Thyroid gland (tissue), 4 donors: Measurements from ENCODE around the gene NDUFA11. TPM values are rescaled to one million over a fixed set of nuclear protein-coding genes. Genes with fewer than 3 reads are reported as not detected.

Experiments
- DNase-seq, 2 donors: peaks; one replicate each; pipeline ENCODE4 v3.0.0-alpha.2; 2019
- H3K27ac ChIP-seq, 3 donors: fragments of 200-600 bp; sonication (generic); 1 replicate in 2 of 3; 2 replicates in 1 of 3; pipeline ENCODE4 v1.5.1; 2016 to 2019; ENCODE audit warnings: mild to moderate bottlenecking in 1 of 3, moderate library complexity in 1 of 3
- H3K27me3 ChIP-seq: fragments of 200-600 bp; sonication (generic); one replicate; pipeline ENCODE4 v1.5.1; 2019
- H3K36me3 ChIP-seq, 2 donors: fragments of 200-600 bp; sonication (generic); one replicate each; pipeline ENCODE4 v1.5.1; 2016 to 2019
- H3K4me1 ChIP-seq, 2 donors: fragments of 200-600 bp; sonication (generic); one replicate each; pipeline ENCODE4 v1.5.1; 2017 to 2019
- H3K4me3 ChIP-seq, 3 donors: fragments of 200-600 bp; sonication (generic); replicated peaks in 1 of 3; 1 replicate in 2 of 3; 2 replicates in 1 of 3; pipeline ENCODE4 v1.5.1; 2016; ENCODE audit warnings: mild to moderate bottlenecking in 1 of 3
- H3K9me3 ChIP-seq: fragments of 200-600 bp; sonication (generic); one replicate; pipeline ENCODE4 v1.5.1; 2017
- POLR2A ChIP-seq, 2 donors: fragments of 450-650 bp; IDR thresholded peaks; one replicate each; pipeline ENCODE4 v1.6.1; 2017; ENCODE audit warnings: antibody characterized with exemption in 2 of 2, mild to moderate bottlenecking in 2 of 2, moderate library complexity in 1 of 2
- WGBS, 2 donors: methylation state at CpG; one replicate each; pipeline ENCODE4 v1.1.5; 2017; 5-methylcytosine and 5-hydroxymethylcytosine counted together
- intact Hi-C: fragments of 100-400 bp; cut with DNase I; formaldehyde crosslinking; loops from one replicate; pipeline ENCODE4 v1.15.1; 2023
- total RNA-seq, 4 donors: library from RNA; depleted of rRNA; stranded (reverse); fragments of >200 nt; gene quantifications; one replicate each; pipeline ENCODE4 v1.2.3, GENCODE V29; 2016
- TF ChIP-seq, protein P1 (sequence below), 6 experiments: fragments of 200-600 bp in 3 of 6; fragments of 450-650 bp in 3 of 6; sonication (generic) in 3 of 6; IDR thresholded peaks; one replicate each; pipeline ENCODE4 v1.5.1; 2016 to 2019; ENCODE audit warnings: antibody characterized with exemption in 6 of 6, mild to moderate bottlenecking in 2 of 6, inconsistent platforms in 1 of 6, moderate library complexity in 1 of 6

NDUFA11 gene
- total RNA-seq, 4 donors from 2014 or later, result 115 to 325 (median 195) TPM

DNA sequence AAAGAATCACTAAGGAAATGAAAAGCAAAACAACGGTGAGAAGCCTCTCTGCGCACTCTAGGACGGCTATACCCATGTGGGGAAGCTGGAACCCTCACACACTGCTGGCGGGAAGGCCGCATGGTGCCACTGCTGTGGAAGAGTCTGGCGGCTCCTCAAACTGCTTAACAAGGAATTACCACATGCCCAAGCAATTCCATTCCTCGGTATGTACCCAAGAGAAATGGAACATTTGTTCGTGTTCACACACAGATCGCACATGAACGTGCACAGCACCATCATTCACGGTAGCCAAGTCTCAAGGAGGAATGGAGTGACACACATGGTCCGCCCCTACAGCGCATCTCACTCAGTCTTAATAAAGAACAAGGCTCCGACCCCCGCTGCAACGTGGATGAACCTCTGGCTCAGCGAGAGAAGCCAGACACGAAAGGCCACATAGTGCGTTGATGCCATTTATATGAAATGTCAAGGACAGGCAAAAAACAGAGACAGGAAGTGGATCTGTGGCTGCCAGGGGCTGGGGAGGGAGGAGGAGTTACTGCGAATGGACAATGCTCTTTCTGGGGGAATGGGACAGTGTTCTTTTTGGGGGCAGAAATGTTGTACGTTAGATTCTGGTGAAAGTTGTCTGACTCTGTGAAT, 18.0 kb upstream of the NDUFA11 start:
- H3K27ac ChIP-seq, result no peak overlapping the region
- H3K9me3 ChIP-seq, result no peaks in the 10 kb centered on the region
- H3K4me3 ChIP-seq, result no peak overlapping the region
- peaks cover 61 to 79% of the 10 kb centered on the region in 2 donors for H3K36me3 ChIP-seq
- no peak for TF ChIP-seq POLR2A (IDR thresholded peaks at IDR 0.05)
- TF ChIP-seq, protein P1, sequence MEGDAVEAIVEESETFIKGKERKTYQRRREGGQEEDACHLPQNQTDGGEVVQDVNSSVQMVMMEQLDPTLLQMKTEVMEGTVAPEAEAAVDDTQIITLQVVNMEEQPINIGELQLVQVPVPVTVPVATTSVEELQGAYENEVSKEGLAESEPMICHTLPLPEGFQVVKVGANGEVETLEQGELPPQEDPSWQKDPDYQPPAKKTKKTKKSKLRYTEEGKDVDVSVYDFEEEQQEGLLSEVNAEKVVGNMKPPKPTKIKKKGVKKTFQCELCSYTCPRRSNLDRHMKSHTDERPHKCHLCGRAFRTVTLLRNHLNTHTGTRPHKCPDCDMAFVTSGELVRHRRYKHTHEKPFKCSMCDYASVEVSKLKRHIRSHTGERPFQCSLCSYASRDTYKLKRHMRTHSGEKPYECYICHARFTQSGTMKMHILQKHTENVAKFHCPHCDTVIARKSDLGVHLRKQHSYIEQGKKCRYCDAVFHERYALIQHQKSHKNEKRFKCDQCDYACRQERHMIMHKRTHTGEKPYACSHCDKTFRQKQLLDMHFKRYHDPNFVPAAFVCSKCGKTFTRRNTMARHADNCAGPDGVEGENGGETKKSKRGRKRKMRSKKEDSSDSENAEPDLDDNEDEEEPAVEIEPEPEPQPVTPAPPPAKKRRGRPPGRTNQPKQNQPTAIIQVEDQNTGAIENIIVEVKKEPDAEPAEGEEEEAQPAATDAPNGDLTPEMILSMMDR (IDR thresholded peaks at IDR 0.05), result no peak
- WGBS, 2 donors, result 87 to 96% methylated on average over 21 of the region's 21 CpGs
- no peaks in the 10 kb centered on the region for H3K27me3 ChIP-seq
- intact Hi-C loops, result no loop called here
- peaks cover 4 to 8% of the 10 kb centered on the region in 2 donors for H3K4me1 ChIP-seq
- no peak for DNase-seq

DNA sequence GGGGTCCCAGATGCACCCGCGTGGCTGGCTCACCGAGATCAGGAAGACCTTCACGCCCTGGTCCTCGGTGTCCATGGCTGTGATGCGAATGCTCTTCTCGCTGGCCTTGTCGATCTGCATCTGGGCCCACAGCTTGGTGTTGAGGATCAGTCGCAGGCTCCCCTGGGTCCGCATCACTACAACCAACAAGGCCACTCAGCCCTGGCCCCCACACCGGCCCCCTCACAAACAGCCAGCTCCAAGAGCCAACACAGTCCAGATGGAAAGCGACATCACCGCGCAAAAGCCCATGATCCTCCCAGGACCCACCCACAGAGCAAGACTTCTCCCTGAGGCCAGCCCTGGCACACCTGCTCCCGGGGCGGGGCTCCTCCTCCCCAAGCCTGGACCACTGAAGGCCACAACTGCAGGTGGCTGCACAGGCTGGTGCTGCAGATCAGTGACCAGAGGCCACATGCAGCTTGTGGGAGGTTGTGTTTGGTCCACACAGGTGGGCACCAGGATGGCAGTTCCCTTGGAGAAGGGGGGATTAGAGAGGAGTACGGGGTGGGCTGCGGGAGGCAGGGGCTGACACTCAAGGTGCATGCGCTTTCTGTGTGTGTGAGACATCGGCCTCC, 15.0 kb upstream of the NDUFA11 start:
- WGBS, 2 donors, result 95 to 97% methylated on average over 11 to 17 of the region's 20 CpGs
- DNase-seq, result no peak
- no peak overlapping the region for H3K4me3 ChIP-seq
- H3K27me3 ChIP-seq, result no peaks in the 10 kb centered on the region
- TF ChIP-seq POLR2A (IDR thresholded peaks at IDR 0.05), result no peak
- H3K27ac ChIP-seq, result no peak overlapping the region
- no peaks in the 10 kb centered on the region for H3K9me3 ChIP-seq
- H3K4me1 ChIP-seq, result peaks cover 26 to 29% of the 10 kb centered on the region in 2 donors
- intact Hi-C loops, result no loop called here
- H3K36me3 ChIP-seq, result peaks cover 46 to 59% of the 10 kb centered on the region in 2 donors

DNA sequence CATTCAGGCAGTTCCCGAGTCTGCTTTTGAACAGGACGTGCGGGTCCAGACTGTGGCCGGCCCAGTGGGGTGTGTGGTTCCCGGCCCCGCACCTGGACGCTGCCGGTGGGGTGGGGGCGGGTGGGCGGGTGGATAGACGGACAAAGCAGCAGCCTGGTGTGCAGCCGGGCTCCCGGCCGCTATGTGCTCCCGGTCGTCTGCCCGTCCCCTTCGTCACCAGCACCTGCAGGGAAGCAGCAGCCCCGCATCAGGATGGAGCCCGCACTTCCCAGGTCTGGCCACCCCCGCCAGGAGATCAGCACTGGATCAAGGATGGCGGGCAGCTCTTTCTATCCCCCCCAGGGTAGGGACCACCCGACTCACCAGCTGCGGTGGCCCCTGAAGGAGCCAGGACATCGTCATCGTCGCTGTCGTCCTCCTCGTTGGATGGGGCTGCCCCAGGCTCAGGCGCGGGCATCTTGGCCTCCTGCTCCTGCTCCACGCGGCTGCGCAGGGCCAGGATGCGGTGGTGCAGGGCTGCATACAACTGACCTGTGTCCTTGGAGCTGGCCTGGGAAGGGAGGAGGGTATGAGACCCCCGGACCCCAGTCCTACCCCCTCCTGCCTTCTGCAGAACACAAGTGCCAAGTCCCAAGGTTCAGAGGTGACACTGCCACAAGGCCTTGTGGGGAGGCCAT, 14.0 kb upstream of the NDUFA11 start:
- H3K9me3 ChIP-seq, result no peaks in the 10 kb centered on the region
- H3K36me3 ChIP-seq, result peaks cover 36 to 51% of the 10 kb centered on the region in 2 donors
- no peak for DNase-seq
- no peak overlapping the region for H3K4me3 ChIP-seq
- TF ChIP-seq POLR2A (IDR thresholded peaks at IDR 0.05), result no peak
- TF ChIP-seq, protein P1 (IDR thresholded peaks at IDR 0.05), result no peak
- no peak overlapping the region for H3K27ac ChIP-seq
- H3K27me3 ChIP-seq, result no peaks in the 10 kb centered on the region
- 96 to 98% methylated on average over 9 to 31 of the region's 36 CpGs for WGBS, 2 donors
- H3K4me1 ChIP-seq, result peaks cover 26 to 30% of the 10 kb centered on the region in 2 donors
- intact Hi-C loops, result no loop called here

DNA sequence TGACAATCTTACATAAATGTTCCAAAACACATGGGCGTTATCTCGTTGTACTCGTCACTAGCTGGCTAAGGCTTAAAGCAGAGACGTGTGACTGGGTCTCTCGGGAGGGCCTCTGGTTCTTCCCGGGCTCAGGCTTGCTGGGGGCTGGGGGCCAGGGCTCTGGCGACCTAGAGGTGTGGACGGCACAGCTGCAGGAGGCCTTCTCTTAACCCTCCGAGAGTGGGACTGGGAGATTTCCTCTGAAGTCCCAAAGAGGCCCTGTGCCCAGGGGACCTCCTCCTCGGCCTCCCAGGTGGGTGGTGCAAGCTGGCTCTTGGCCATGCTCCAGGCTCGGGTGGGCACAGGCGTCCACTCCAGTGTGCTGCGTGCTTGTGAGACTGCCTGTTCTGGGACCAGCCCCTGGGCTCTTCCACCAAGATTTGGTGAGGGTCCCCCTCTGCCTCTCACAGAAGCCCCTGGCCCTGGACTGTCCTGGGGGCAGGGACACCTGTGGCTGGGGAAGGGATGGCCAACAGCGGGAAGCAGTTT, 12.7 kb upstream of the NDUFA11 start:
- no peak for DNase-seq
- Histone ChIP-seq H3K27ac (peak overlapping the region in 2 of 3 donors; percentile 67 to 89), H3K27me3 (no peaks in the 10 kb centered on the region), H3K36me3 (peaks cover 31 to 47% of the 10 kb centered on the region in 2 donors), H3K4me1 (peaks cover 26 to 30% of the 10 kb centered on the region in 2 donors), H3K9me3 (no peaks in the 10 kb centered on the region), H3K4me3 (no peak overlapping the region)
- intact Hi-C loops, result no loop called here
- no peak for TF ChIP-seq POLR2A (IDR thresholded peaks at IDR 0.05)
- TF ChIP-seq, protein P1 (IDR thresholded peaks at IDR 0.05), result no peak
- 46 to 70% methylated on average over 9 to 14 of the region's 14 CpGs for WGBS, 2 donors

DNA sequence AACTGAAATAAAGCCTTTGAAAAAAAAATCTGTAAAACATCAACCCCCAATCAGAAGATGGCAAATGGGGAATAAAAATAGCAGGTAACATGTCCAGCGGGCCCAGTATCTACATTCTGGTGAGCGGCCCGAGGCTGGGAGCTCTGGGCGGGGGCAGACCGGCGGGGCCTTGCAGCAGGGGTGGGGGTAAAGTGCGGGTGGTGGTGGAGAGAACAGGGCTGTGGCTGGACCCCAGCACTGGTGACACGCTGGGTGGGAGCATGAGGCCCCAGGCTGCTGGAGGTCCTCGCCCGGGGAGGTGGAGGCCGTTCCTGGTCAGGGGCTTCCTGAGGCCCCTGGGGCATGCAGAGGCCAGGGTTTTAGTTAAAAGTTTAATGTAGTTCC, 12.2 kb upstream of the NDUFA11 start:
- Histone ChIP-seq H3K27ac (peak overlapping the region; percentile 67 to 94 (median 89)), H3K27me3 (no peaks in the 10 kb centered on the region), H3K36me3 (peaks cover 31 to 43% of the 10 kb centered on the region in 2 donors), H3K4me1 (peaks cover 26 to 30% of the 10 kb centered on the region in 2 donors), H3K9me3 (no peaks in the 10 kb centered on the region), H3K4me3 (no peak overlapping the region)
- DNase-seq, result peak in 1 of 2 donors; percentile 16
- TF ChIP-seq, protein P1 (IDR thresholded peaks at IDR 0.05), result no peak
- TF ChIP-seq POLR2A (IDR thresholded peaks at IDR 0.05), result no peak
- WGBS, 2 donors, result 72 to 73% methylated on average over 11 of the region's 11 CpGs
- intact Hi-C loops, result no loop called here
